Mesenchymal stem cell (in vitro differentiated cells and primary cell): Measurements from ENCODE around the gene CALML5.
A peak's percentile ranks its signal among the peaks of the same experiment; 100 is the strongest.

Source experiments
- DNase-seq: peaks from one replicate; pipeline ENCODE4 v3.0.0-alpha.2; 2013
- H2AFZ ChIP-seq: one replicate; pipeline ENCODE4 v1.6.1; 2013; ENCODE audit warnings: low read depth, mild to moderate bottlenecking, control low read depth, inconsistent platforms, low read length, moderate library complexity
- H2AK5ac ChIP-seq: 2 replicates; pipeline ENCODE4 v1.6.1; 2013; ENCODE audit warnings: low read length, moderate library complexity, mild to moderate bottlenecking, inconsistent platforms; ENCODE audit not compliant: severe bottlenecking
- H2BK120ac ChIP-seq: one replicate; pipeline ENCODE4 v1.6.1; 2013; ENCODE audit warnings: low read depth, mild to moderate bottlenecking, inconsistent platforms, low read length, moderate library complexity
- H2BK12ac ChIP-seq, 2 experiments: one replicate each; pipeline ENCODE4 v1.6.1; 2013; ENCODE audit warnings: inconsistent platforms in 2 of 2, low read length in 2 of 2, mild to moderate bottlenecking in 2 of 2, moderate library complexity in 2 of 2, control low read depth in 1 of 2
- H2BK15ac ChIP-seq: one replicate; pipeline ENCODE4 v1.6.1; 2013; ENCODE audit warnings: mild to moderate bottlenecking, low read depth, inconsistent platforms; ENCODE audit not compliant: poor library complexity, severe bottlenecking
- H2BK5ac ChIP-seq: 2 replicates; pipeline ENCODE4 v1.6.1; 2013; ENCODE audit warnings: low read depth, mild to moderate bottlenecking, low read length, control low read depth, inconsistent platforms; ENCODE audit not compliant: poor library complexity, severe bottlenecking
- H3K14ac ChIP-seq, 2 experiments: one replicate each; pipeline ENCODE4 v1.6.1; 2013; ENCODE audit warnings: inconsistent platforms in 2 of 2, low read length in 2 of 2, control low read depth in 1 of 2, mild to moderate bottlenecking in 1 of 2, moderate library complexity in 1 of 2
- H3K18ac ChIP-seq, 2 experiments: one replicate each; pipeline ENCODE4 v1.6.1; 2013; ENCODE audit warnings: inconsistent platforms in 2 of 2, low read length in 2 of 2, control low read depth in 1 of 2, low read depth in 1 of 2, mild to moderate bottlenecking in 1 of 2
- H3K23ac ChIP-seq, 2 experiments: one replicate each; pipeline ENCODE4 v1.6.1; 2013; ENCODE audit warnings: inconsistent platforms in 2 of 2, low read length in 2 of 2, mild to moderate bottlenecking in 2 of 2, moderate library complexity in 2 of 2, control low read depth in 1 of 2
- H3K27ac ChIP-seq: 2 replicates; pipeline ENCODE4 v1.5.1; 2013; ENCODE audit warnings: mild to moderate bottlenecking, moderate library complexity, low read length, control low read depth, inconsistent platforms; ENCODE audit not compliant: poor library complexity, severe bottlenecking
- H3K27me3 ChIP-seq, 2 experiments: 2 replicates each; pipeline versions ENCODE4 v1.6.1 to v1.7.0; 2013; ENCODE audit warnings: low read length in 2 of 2, mild to moderate bottlenecking in 2 of 2, moderate library complexity in 2 of 2, control low read depth in 1 of 2, inconsistent platforms in 1 of 2; ENCODE audit not compliant: control insufficient read depth in 1 of 2, insufficient read depth in 1 of 2
- H3K36me3 ChIP-seq, 2 experiments: 2 replicates each; pipeline versions ENCODE4 v1.6.1 to v1.7.0; 2013; ENCODE audit warnings: low read length in 2 of 2, control low read depth in 1 of 2, inconsistent platforms in 1 of 2, low read depth in 1 of 2, mild to moderate bottlenecking in 1 of 2; ENCODE audit not compliant: insufficient read depth in 2 of 2, control insufficient read depth in 1 of 2
- H3K4ac ChIP-seq, 2 experiments: one replicate each; pipeline ENCODE4 v1.6.1; 2013; ENCODE audit warnings: inconsistent platforms in 2 of 2, low read length in 2 of 2, mild to moderate bottlenecking in 2 of 2, moderate library complexity in 2 of 2, control low read depth in 1 of 2, low read depth in 1 of 2
- H3K4me1 ChIP-seq: 2 replicates; pipeline ENCODE4 v1.6.1; 2013; ENCODE audit warnings: low read depth, low read length, control low read depth; ENCODE audit not compliant: control insufficient read depth, insufficient read depth
- H3K4me2 ChIP-seq: 2 replicates; pipeline ENCODE4 v1.6.1; 2013; ENCODE audit warnings: low read length, mild to moderate bottlenecking, inconsistent platforms; ENCODE audit not compliant: poor library complexity, severe bottlenecking
- H3K4me3 ChIP-seq, 2 experiments: 2 replicates each; pipeline versions ENCODE4 v1.5.1 to v1.7.0; 2013; ENCODE audit warnings: low read length in 2 of 2, mild to moderate bottlenecking in 2 of 2, control low read depth in 1 of 2, low read depth in 1 of 2; ENCODE audit not compliant: insufficient read depth in 1 of 2
- H3K79me1 ChIP-seq: replicated peaks from 2 replicates; pipeline ENCODE4 v1.6.1; 2013; ENCODE audit warnings: mild to moderate bottlenecking, control low read depth, low read length, inconsistent platforms; ENCODE audit not compliant: poor library complexity, severe bottlenecking
- H3K9ac ChIP-seq: 2 replicates; pipeline ENCODE4 v1.7.0; 2013; ENCODE audit warnings: mild to moderate bottlenecking, low read length, moderate library complexity
- H3K9me3 ChIP-seq: 2 replicates; pipeline ENCODE4 v1.7.0; 2013; ENCODE audit warnings: mild to moderate bottlenecking, low read length; ENCODE audit not compliant: control insufficient read depth
- H4K8ac ChIP-seq: one replicate; pipeline ENCODE4 v1.6.1; 2013; ENCODE audit warnings: inconsistent platforms, mild to moderate bottlenecking, low read length, moderate library complexity
- H4K91ac ChIP-seq: one replicate; pipeline ENCODE4 v1.6.1; 2013; ENCODE audit warnings: mild to moderate bottlenecking, low read length, inconsistent platforms
- WGBS: methylation state at CpG from one replicate; pipeline ENCODE4 v1.1.7; 2013; ENCODE audit warnings: mixed read lengths; 5-methylcytosine and 5-hydroxymethylcytosine counted together

CALML5 gene

GRCh38 chr10:5508786-5509185 lies 9.4 kb upstream of the CALML5 start:
- Histone ChIP-seq H3K4me1 (peaks cover 5% of the 10 kb centered on the region), H2BK12ac (peak overlapping the region in 1 of 2 experiments; percentile 56), H3K23ac (no peak overlapping the region), H3K14ac (no peak overlapping the region), H3K79me1 (no peaks in the 10 kb centered on the region), H3K18ac (no peak overlapping the region), H4K8ac (no peak overlapping the region), H3K27ac (no peak overlapping the region), H2AFZ (no peak overlapping the region), H3K4ac (no peak overlapping the region), H3K9ac (no peak overlapping the region), H4K91ac (no peak overlapping the region), H3K9me3 (no peaks in the 10 kb centered on the region), H2BK120ac (no peak overlapping the region), H2BK5ac (no peak overlapping the region), H3K4me2 (no peak overlapping the region), H3K4me3 (no peak overlapping the region), H3K27me3 (peaks cover 14 to 42% of the 10 kb centered on the region in 2 experiments), H2AK5ac (no peak overlapping the region), H2BK15ac (no peak overlapping the region), H3K36me3 (peaks cover 0 to 3% of the 10 kb centered on the region in 2 experiments)
- 92% methylated on average over 6 of the region's 6 CpGs for WGBS
- DNase-seq = no peak

DNA sequence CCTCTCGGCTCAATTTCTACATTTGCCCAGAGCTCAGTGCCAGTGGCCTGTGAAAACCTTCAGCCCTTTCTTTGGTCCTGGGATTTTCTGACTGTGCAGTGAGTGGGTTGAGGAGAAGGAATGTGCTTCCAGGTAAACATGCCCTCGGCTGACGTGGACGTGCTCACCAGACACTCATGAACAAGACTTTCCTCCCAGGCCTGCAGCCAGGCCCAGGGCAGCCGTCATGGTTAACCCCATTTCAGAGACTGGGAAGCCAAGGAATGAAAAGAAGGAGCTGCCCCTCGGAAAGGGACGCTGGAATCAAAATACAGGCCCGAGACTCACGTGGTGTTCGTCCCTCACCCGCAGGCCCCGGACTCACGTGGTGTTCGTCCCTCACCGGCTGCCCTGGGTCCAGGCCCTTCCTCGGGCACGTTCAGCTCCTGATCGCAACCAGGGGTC lies 8.8 kb upstream of the CALML5 start:
- no peak overlapping the region for H3K4me3 ChIP-seq
- H2AFZ ChIP-seq = no peak overlapping the region
- H2BK12ac ChIP-seq = no peak overlapping the region
- no peak overlapping the region for H2AK5ac ChIP-seq
- WGBS = 95% methylated on average over 18 of the region's 18 CpGs
- H3K9me3 ChIP-seq = no peaks in the 10 kb centered on the region
- peaks cover 0 to 3% of the 10 kb centered on the region in 2 experiments for H3K36me3 ChIP-seq
- no peak overlapping the region for H3K4me2 ChIP-seq
- H4K8ac ChIP-seq = no peak overlapping the region
- H3K9ac ChIP-seq = no peak overlapping the region
- H4K91ac ChIP-seq = no peak overlapping the region
- no peak overlapping the region for H3K14ac ChIP-seq
- no peak overlapping the region for H3K23ac ChIP-seq
- H3K4ac ChIP-seq = no peak overlapping the region
- no peak overlapping the region for H3K27ac ChIP-seq
- no peak overlapping the region for H2BK120ac ChIP-seq
- no peak overlapping the region for H2BK5ac ChIP-seq
- peaks cover 20 to 37% of the 10 kb centered on the region in 2 experiments for H3K27me3 ChIP-seq
- H3K18ac ChIP-seq = no peak overlapping the region
- H3K79me1 ChIP-seq = no peaks in the 10 kb centered on the region
- DNase-seq = no peak
- H3K4me1 ChIP-seq = peaks cover 5% of the 10 kb centered on the region
- H2BK15ac ChIP-seq = no peak overlapping the region

- Histone ChIP-seq H4K8ac (peak overlapping the region; percentile 48), H3K18ac (no peak overlapping the region), H4K91ac (peak overlapping the region; percentile 29), H3K4me3 (no peak overlapping the region), H3K23ac (no peak overlapping the region), H3K9me3 (no peaks in the 10 kb centered on the region), H2AFZ (no peak overlapping the region), H3K9ac (no peak overlapping the region), H3K4ac (no peak overlapping the region), H3K4me2 (no peak overlapping the region), H3K79me1 (no peaks in the 10 kb centered on the region), H3K4me1 (peaks cover 5% of the 10 kb centered on the region), H3K27me3 (peaks cover 25 to 36% of the 10 kb centered on the region in 2 experiments), H3K36me3 (peaks cover 0 to 3% of the 10 kb centered on the region in 2 experiments), H2BK12ac (no peak overlapping the region), H2BK120ac (no peak overlapping the region), H2AK5ac (no peak overlapping the region), H3K27ac (no peak overlapping the region), H2BK15ac (no peak overlapping the region), H3K14ac (no peak overlapping the region), H2BK5ac (no peak overlapping the region)
- DNase-seq = no peak
- WGBS = 86% methylated on average over 14 of the region's 14 CpGs
These were observed 8.3 kb upstream of the CALML5 start for GRCh38 chr10:5507649-5508131.

GRCh38 chr10:5506751-5507648 lies 7.6 kb upstream of the CALML5 start:
- Histone ChIP-seq H3K27me3 (peaks cover 30 to 36% of the 10 kb centered on the region in 2 experiments), H3K18ac (no peak overlapping the region), H2AFZ (no peak overlapping the region), H3K4me2 (no peak overlapping the region), H4K91ac (no peak overlapping the region), H3K14ac (peak overlapping the region in 1 of 2 experiments; percentile 76), H3K36me3 (peaks cover 0 to 3% of the 10 kb centered on the region in 2 experiments), H3K27ac (no peak overlapping the region), H3K79me1 (no peaks in the 10 kb centered on the region), H3K4ac (no peak overlapping the region), H2BK5ac (no peak overlapping the region), H3K9me3 (no peaks in the 10 kb centered on the region), H2BK120ac (no peak overlapping the region), H2AK5ac (no peak overlapping the region), H3K9ac (no peak overlapping the region), H3K23ac (no peak overlapping the region), H2BK15ac (no peak overlapping the region), H3K4me1 (peaks cover 5% of the 10 kb centered on the region), H4K8ac (no peak overlapping the region), H2BK12ac (peak overlapping the region in 1 of 2 experiments; percentile 9), H3K4me3 (no peak overlapping the region)
- 85% methylated on average over 19 of the region's 19 CpGs for WGBS
- no peak for DNase-seq
